Suppressor macrophage treated with lipopolysaccharide for 4 hours (primary cell): ENCODE results near the gene ST6GALNAC2.
"Not testable (repeated sequence)": the region's sequence is repeated elsewhere in the genome, so short reads cannot be mapped to it uniquely, and the experiment has no call there.

Experiments used
- DNase-seq: peaks from one replicate; pipeline ENCODE4 v3.0.0-alpha.2; 2020

The ST6GALNAC2 gene

DNA sequence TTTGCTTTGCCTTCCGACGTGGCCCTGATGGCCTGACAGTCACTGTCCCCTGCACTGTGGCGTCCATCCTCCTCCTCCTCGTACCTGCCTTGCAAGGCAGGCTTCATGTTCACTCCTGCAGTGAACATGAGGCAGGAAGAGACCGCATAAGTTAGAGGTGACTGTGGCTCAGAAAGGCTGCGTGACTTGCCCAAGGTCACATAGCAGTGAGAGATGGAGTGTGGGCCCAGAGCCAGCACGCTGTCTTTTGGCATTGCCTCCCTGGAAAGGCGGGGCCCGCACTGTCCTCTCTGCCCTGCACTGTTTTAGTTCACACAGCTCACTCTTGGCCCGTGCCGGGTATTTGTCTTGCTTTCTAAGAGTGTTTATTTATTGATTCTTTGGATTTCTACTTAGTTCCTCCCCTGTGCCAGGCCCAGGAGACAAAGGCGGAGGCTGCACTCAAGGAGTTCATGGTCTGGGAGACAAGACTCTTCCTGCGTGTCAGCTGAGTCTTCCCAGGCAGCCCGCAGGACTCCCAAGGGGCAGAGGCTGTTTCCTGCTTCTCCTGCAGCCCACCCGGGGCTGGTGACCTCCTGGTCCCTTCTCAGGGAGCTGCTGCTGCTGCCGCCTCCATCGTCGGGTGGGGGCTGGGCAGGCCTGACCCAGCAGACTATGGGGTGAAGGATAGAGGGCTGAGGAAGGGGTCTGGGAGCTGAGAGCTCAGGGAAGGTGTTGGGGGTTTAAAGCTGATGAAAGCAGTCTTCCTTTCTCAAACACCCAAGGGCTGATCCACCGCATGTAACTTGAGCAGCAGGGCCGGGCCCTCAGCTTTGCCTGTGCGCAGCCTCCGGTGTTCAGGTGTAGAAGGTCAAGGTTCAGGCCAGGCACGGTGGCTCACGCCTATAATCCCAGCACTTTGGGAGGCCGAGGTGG, 60.8 kb downstream of the ST6GALNAC2 start:
- no peak for DNase-seq

DNA sequence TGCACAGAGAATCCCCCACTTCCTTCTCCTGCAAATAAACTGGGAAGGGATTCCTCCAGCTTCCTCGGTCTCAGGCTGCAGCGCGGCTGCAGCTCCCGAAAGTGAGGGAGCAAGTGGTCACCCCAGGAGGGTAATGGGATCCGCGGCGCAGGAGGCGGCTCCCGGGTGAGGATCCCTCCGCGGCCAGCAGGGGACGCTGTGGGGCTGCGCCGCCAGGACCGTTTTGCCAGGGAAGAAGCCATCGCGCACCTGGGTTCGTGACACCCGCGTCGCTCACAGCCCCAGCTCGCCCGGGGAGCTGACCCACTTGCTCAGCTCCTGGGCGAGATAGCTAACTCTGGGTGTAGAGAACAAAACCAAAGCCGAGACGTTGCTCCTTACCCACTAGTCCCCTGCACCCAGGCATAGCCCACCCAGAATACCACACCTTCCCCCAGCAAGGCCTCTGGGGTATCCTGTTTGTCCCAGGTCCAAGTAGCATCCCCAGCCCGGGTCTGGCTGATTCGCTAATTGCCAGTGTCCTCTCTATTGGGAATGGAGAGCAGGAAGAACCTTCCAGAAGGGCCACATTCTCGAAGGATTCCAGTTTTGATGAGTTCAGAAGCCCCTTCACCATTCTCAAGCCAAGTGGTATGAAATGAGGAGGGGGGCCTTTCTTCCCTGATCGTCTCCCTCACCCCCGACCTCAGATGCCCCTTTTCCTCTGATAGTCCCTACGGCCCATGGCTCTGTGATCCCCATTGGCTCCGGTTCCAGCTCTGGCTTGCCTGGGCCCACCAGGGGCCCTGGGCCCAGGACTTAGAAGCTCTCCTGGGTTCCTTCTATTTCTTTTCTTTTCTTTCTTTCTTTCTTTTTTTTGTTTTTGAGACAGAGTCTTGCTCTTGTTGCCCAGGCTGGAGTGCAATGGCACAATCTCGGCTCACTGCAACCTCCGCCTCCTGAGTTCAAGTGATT, 62.3 kb downstream of the ST6GALNAC2 start:
- peak; percentile 76 for DNase-seq

DNA sequence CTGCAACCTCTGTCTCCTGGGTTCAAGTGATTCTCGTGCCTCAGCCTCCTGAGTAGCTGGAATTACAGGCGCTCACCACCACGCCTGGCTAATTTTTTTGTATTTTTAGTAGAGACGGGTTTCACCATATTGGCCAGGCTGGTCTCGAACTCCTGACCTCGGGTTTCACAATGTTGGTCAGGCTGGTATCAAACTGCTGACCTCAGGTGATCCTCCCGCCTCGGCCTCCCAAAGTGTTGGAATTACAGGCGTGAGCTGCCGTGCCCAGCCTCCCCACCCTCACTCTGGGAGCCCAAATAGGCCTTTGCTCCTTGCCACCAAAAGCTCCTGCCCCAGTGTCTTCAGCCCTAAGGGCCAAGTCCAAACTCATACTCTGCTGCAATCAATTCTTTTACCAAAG, 64.0 kb downstream of the ST6GALNAC2 start:
- not testable (repeated sequence) for DNase-seq

DNA sequence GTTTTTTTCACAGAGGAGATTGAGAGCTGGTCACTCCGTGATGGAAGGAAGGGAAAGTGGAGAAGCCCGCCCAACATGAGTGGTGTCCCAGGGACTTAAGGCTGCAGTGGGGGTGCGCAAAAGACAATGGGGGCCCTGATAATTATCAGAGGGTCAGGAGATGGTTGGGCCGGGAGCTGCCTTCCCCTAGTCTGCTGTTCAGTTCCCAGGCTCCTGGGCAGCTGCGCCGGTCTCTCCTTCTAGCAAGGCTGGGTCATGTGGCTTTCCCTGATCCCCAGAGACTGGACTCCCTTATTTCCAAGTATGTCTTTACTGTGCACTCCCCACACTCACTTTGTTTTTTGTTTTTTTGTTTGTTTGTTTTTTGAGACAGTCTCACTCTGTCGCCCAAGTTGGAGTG, 64.4 kb downstream of the ST6GALNAC2 start:
- no peak for DNase-seq

DNA sequence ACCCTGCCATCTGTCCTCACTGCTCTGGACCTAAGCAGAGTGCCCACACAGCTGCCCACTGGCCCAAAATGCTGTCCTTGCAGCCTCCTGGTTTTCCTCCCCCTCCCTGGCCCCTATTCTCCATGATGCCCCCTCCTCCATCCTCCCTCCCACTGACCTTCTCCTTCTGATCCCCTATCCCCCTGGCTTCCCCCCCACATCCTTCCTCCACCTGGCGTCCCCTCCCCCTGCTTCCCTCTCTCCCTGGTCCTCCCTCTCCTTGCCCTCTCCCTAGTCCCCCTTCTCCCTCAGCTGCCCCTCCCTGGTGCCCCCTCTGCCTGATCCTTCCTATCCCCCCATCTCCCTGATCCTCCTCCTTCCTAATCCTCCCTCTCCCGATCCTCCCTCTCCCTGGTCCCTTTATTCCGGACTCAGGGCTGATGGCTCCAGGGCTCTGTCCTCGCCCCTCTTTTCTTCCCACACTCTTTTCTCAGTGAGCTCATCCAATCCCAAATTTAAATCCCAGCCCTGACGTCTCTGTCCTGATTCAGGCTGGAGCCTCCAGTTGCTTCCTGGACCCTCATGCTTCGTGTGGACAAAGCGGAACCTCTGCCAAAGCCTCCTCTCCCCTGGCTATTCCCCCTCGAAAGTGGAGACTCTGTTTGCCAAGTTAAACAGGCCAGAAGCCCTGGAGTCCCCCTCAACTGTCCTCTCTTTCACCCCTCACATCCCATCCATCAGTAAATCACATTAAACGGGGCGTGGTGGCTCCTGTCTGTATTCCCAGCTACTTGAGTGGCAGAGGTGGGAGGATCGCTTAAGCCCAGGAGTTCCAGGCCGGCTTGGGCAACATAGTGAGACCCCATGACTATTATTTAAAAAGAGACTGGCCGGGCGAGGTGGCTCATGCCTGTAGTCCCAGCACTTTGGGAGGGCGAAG, 66.4 kb downstream of the ST6GALNAC2 start:
- DNase-seq: no peak

DNA sequence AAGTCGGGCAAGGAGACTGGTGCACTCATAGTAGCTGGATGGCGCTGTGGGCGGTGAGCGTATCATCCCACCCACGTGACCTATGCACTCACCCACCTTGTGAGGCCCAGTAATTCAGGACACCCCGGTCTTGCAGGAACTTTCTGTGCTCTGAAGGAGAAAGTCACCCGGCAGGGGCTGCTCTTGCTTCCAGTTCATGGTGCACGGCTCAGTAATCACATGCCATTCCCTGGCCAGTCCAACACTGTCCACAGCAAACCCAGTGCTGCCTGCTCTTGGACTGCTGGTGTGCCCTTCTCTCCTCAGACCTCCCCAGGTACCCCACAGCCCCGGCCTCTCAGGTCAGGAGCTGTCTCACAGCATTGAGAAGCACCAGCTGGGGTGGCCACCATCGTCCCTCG, 68.0 kb downstream of the ST6GALNAC2 start:
- DNase-seq: peak; percentile 90
